ENCODE measurements around the gene ROM1.

DNA sequence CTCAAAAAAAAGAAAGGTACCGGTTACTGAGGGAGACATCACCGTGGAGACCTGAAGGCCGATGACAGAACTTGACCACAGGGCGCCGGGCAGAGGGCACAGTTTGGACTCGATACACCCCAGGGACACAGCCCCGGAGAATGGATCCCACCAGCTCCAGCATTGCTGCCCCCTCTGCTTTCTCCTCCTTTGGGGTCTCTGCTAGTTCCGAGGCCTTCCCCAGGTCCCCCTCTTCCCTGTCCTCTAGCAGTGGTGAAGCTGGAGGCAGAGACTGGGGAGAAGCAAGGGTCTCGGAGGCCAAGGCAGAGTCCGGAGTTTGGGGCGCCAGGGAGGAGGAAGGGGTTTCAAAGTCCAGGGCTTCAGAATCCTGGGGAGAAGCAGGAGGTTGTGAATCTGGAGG lies 34.5 kb upstream of the ROM1 start:
- no peak for TF ChIP-seq EZH2 (IDR thresholded peaks at IDR 0.05; ENCODE audit: low read depth, unreplicated experiment)
- no peak for TF ChIP-seq POLR2AphosphoS5 (IDR thresholded peaks at IDR 0.05; ENCODE audit: low read depth)
- TF ChIP-seq CTCF (conservative IDR thresholded peaks at IDR 0.05; ENCODE audit: low read depth in 2 of 2) = no peak
- no peak for TF ChIP-seq CREB1 (CRISPR knock-in tag; IDR thresholded peaks at IDR 0.05; ENCODE audit: low read depth)
- TF ChIP-seq, protein P1, sequence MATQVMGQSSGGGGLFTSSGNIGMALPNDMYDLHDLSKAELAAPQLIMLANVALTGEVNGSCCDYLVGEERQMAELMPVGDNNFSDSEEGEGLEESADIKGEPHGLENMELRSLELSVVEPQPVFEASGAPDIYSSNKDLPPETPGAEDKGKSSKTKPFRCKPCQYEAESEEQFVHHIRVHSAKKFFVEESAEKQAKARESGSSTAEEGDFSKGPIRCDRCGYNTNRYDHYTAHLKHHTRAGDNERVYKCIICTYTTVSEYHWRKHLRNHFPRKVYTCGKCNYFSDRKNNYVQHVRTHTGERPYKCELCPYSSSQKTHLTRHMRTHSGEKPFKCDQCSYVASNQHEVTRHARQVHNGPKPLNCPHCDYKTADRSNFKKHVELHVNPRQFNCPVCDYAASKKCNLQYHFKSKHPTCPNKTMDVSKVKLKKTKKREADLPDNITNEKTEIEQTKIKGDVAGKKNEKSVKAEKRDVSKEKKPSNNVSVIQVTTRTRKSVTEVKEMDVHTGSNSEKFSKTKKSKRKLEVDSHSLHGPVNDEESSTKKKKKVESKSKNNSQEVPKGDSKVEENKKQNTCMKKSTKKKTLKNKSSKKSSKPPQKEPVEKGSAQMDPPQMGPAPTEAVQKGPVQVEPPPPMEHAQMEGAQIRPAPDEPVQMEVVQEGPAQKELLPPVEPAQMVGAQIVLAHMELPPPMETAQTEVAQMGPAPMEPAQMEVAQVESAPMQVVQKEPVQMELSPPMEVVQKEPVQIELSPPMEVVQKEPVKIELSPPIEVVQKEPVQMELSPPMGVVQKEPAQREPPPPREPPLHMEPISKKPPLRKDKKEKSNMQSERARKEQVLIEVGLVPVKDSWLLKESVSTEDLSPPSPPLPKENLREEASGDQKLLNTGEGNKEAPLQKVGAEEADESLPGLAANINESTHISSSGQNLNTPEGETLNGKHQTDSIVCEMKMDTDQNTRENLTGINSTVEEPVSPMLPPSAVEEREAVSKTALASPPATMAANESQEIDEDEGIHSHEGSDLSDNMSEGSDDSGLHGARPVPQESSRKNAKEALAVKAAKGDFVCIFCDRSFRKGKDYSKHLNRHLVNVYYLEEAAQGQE (IDR thresholded peaks at IDR 0.05; ENCODE audit: unreplicated experiment) = no peak
- TF ChIP-seq EZH2phosphoT487 (IDR thresholded peaks at IDR 0.05; ENCODE audit: unreplicated experiment) = no peak
- TF ChIP-seq JUNB (IDR thresholded peaks at IDR 0.05; ENCODE audit: unreplicated experiment) = no peak

Data from GM23338 (cell line).